NCI-H82 treated with DMSO at 0.1 percent for 48 hours (cell line): ENCODE data around the gene RRP9.
"Not testable (repeated sequence)": the region's sequence is repeated elsewhere in the genome, so short reads cannot be mapped to it uniquely, and the experiment has no call there.

Source experiments
- DNase-seq: peaks from one replicate; lab custom pipeline; 2025; ENCODE audit not compliant: unreplicated experiment; lab: John Stamatoyannopoulos, UW

RRP9 gene

DNA sequence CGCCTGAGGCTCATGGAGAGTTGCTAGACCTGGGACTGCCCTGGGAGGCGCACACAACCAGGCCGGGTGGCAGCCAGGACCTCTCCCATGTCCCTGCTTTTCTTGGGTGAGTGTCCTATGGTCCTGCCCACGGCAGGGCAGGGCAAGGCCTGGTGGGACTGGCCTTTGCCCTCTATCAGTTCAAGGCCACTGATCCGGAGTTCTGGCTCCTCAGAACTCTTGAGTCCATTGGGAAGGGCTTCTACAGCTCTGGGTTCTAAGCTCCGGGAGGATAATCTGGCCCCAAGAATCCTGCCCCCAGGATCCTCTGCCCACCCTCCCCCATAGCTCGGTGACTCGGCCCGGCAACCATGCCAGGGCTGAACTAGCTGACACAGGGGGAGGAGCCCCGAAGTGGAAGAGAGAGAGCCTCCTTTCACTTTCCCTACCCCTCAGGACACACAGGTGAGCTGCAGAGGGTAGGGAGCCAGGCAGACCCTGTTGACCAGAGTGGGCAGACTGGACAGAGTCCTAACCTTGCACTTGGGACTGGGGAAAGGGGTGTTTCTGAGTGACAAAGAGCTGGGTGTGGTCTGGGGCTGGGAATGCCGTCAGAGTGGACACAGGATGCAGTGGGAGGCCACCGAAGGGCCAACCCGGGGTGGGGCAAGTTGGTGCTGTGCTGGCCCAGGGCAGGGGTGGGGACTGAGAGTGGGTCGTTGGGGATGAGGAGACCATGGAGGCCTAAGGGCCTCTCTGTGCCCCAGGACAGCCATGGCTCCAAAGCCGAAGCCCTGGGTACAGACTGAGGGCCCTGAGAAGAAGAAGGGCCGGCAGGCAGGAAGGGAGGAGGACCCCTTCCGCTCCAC lies 1.1 kb upstream of the RRP9 start:
- DNase-seq: no peak

DNA sequence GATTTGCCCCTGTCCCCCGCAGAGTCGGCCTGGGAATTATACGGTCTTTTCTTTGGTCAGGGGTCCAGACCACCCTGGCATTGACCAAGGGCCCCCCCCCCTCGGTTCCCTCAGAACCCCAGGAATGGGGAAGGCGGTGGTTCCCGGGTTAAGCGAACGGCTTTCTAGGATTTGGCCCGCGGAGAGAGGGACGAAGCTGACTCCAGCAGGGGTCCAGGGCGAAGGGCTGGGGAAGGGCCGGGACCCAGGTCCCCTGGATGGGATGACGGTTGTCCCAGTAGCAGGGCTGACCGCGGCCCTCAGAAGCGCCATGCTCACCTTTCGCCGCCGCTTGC lies 274 bp downstream of the RRP9 start:
- DNase-seq: no peak

DNA sequence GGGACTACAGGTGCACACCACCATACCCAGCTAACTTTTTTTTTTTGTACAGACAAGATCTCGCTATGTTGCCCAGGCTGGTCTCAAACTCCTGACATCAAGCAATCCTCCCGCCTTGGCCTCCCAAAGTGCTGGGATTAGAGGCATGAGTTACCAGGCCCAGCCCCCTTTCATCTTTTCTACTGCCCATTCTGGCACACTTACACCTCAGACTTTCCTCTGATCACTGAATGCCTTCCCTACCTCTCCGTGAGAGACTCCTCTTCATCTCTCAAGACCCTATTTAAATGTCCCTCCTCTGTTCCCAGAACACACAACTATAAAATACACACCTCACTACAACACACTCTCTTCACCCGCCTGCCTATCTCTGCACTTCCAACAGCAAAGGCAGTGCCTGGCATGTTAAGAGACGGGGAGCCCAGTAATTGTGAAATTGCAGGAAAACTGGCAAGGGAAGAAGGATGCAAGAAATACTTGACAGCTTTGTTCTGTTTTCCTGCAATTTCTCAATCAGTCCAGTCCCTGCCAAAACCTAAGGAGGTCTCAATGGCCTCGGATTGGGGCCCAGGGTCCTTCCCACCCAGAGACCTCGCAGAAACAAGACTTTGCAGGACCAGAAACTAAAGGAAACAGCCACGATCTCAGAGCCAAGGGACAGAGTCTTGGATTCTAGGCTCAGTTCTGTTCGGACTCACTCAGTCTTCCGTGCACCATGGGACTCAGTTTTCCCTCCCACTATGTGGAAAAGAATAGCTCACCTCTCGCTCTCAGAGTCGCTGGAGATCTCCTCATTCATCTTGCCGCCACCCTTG lies 849 bp downstream of the RRP9 start:
- no peak for DNase-seq

- no peak for DNase-seq
Measured at GRCh38 chr3:51938780-51939425, 2.8 kb downstream of the RRP9 start.

GRCh38 chr3:51937611-51938450 lies 3.9 kb downstream of the RRP9 start:
- no peak for DNase-seq

GRCh38 chr3:51937014-51937413 lies 4.7 kb downstream of the RRP9 start:
- no peak for DNase-seq

DNA sequence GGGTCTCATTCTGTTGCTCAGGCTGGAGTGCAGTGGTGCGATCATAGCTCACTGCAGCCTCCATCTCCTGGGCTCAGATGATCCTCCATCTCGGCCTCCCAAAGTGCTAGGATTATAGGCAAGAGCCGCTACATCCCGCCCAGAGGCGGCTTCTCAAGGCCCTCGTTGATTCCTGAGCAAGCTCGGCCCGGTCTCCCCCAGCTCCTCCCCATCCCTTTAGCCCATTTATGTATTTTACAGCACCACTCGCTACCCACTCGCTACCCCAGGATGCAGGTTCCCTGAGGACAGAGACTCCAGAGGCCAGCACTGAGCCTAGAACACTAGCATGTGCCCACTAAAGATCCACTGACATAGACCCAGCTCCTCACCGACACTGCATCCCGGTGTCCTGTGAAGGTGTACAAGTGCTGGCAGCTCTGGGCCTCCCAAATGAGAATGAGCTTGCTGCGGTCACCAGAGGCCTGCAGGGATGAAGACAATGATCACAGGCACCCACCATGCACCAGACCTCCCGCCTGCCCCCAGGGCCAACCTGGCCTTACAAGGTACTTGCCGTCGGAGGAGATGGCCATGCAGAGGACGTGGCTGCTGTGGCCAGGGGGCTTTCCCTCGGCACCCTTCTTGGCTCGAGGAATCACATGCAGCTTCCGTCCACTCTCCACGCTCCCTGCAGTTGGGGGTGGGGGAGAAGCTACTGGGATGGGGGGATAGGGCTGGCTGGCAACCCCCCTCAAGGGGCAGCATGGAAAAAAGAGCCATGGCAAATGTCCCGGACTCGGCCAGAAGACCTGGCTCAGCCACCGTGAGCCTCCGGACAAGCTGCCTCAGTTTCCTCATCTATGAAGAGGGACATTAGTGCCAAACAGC lies 5.6 kb downstream of the RRP9 start:
- DNase-seq: no peak

GRCh38 chr3:51934991-51935885 lies 6.5 kb downstream of the RRP9 start:
- no peak for DNase-seq

DNA sequence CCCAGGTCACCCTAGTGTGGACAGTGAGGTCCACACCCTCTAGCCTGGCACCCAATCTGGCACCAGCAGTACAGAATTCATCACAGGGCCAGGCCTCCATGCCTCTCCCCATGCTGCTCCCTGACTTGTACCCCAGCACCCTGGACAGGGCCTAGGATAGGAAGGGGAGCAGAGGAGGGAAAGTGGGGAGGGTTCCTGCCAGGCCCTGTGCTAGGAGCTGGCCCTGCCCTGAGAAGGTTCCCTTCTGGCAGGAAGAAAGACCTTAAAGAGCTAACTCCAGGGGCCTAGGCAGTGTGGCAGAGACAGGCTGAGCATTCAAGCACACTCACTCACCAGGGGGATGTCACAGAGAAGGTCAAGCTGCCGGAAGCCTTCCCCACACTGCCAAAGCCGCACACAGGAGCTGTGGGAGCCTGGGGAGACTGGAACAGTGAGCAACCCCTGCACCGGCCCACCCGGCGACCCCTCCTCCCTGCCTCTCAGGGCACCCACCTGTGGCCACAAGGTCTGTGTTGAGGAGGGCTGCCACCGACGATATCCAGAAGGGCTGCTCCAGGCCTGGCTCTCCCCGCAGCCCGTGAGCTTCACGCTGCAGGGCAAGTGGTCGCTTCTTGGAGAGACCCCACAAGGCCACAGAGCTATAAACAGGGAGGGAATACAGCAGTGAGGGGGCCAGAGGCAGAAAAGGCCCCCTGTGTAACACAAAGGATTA lies 7.4 kb downstream of the RRP9 start:
- no peak for DNase-seq

- no peak for DNase-seq
Measured at GRCh38 chr3:51933471-51934138, 8.1 kb downstream of the RRP9 start.

DNA sequence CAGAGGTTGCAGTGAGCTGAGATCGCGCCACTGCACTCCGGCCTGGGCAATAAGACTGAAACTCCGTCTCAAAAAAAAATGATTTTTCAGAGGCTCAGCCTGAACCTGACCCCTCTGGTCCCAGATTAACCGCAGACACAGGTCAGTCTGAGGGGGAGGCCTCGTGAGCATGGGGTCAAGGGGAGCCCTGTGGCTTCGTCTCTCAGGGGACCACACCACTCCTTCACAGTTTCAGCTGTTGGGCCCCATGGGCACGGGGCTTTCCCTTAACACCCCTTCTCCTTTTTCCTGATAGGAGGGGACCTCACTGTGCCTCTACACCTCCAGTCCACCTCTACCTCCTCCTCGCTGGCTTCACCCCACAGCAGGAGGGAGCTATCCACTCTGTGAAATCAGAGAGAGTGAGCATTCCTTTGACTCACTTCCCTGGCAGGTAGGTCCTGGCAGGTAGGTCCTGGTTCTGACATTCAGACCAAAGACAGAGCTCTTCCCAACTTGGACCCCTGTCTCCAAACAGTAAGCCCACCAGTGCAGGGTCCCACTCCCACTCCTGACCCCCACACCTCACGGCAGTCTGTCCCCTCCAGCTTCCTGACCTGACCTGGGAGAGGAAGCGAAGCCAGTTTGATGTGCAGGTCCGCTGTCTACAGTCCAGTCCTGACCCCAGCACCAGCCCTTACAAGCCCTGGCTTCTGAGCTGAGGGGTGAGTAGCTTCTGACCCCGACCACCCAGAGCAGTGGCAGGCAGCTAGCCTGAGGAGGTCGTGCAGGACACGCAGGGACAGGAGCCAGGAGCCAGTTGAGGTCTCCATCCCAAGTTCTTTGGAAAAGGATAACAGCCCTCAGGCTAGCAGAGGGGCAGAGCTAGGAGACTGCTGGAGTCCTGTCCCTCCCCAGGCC lies 9.0 kb downstream of the RRP9 start:
- DNase-seq: no peak

- DNase-seq: no peak
Measured at GRCh38 chr3:51931756-51932155, 9.9 kb downstream of the RRP9 start.

DNA sequence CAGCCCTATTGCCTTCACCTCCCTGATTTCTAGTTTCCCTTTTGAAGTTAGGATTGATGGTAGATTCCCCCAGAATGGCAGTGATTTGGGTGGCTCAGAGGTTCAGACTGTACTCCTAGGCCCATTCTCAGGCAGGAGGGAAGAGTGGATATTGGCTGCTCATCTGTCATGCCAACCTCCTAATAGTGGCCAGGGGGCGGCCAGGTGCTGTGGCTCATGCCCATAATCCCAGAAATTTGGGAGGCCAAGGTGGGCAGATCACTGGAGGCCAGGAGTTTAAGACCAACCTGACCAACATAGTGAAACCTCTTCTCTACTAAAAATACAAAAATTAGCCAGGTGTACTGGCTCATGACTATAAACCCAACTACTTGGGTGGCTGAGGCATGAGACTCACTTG lies 11.3 kb downstream of the RRP9 start:
- no peak for DNase-seq

- DNase-seq: no peak
Measured at GRCh38 chr3:51929420-51930003, 12.2 kb downstream of the RRP9 start.

DNA sequence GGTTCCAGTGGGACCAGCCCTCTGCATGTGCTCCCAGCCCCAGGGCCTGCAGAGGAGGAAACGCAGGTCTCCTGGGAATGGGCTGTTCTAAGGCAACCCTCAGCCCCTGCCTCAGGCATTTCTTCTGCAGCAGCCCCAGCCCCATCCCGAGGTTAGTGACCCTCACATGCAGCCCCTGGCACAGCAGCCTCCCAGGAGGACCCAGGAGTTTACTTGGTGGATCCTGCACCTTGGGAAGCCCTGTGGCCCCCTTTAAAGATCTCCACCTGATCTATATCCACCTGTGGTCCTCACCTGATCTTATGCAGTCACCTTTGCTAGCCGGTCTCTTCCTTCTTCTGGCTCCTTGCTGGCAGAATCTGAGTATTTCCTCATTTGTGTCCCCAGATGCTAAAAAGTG lies 12.7 kb downstream of the RRP9 start:
- not testable (repeated sequence) for DNase-seq

GRCh38 chr3:51928438-51928837 lies 13.3 kb downstream of the RRP9 start:
- no peak for DNase-seq
